Measurements from ENCODE around the gene PHRF1. TPM values are rescaled to one million over a fixed set of nuclear protein-coding genes. Genes with fewer than 3 reads are reported as not detected.

Gene PHRF1
- polyA plus RNA-seq, 5 donors: 16.0 to 28.3 (median 20.4) TPM

DNA sequence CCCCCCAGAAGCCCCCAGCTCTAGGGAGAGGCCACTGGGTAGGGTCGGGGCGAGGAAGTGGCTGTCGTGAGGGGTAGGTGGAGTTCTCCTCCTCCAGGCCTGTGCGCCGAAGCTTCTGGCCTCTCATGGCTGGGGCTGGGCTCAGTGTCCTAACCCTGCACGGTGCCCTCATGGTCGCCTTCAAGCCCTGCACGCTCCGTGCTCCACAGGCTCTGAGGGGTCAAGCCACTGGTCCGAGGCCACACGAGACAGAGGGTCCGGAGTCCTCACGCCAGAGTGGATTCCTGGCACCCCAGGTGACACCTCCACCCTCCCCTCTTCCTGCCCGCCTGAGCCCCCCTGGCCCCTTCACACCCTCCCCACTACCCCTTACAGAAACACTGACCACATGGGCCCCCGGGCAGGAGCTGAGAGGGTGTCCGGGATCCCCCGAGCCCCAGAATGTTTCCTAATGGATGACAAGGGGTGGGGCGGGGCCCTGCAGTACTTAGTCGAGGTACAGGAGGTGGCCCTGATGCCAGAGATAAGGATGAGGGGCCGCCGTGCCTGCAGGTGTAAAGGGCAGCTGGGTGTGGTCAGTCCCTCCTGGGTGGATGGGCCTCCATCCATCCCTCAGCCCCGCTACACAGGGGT, 49.5 kb downstream of the PHRF1 start:
- no peak for DNase-seq

DNA sequence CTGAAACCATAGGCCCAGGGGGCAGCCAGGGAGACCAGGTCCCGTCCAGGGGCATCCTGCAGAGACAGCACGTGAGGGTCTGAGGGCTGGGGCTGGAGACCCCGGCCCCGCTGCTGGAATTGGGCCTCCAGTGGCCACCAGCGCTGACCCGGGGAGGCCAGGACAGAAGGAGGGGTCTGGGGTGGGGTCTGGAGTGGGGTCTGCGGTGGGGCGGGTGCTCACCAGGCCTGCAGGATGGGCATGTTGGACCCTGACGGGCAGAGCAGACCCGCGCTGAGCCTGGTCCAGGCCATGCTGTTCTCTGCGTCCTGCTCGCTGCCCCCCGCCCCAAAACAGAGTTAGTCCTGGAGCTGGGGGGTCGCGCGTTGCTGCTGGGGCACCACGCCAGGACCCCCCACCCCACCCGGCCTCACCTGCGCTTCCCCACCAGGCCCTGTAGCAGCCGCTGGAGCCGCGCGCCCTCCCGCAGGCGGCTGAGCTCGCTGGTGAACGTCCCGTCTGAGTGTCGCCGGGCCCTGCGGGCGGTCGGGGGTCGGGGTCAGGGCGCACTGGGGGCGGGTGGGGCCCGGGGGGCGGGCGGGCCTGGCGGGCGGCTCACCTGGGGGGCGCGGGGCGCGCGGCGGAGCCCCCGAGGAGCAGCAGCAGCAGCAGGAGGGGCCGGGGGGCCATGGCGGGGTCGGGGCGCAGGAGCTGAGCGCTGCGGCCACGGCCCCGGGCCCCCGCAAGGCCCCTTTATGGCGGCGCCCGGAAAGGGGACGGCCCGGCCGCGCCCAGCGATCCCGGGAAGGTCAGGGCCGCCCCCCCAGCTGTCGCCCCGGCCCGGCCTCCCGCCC, 50.4 kb downstream of the PHRF1 start, which contains the start of gene SCT:
SCT (minus strand) TSS at position 707 of the 833 bp plus-strand sequence; CDS start at position 669, 38 bp downstream.
- DNase-seq: no peak

DNA sequence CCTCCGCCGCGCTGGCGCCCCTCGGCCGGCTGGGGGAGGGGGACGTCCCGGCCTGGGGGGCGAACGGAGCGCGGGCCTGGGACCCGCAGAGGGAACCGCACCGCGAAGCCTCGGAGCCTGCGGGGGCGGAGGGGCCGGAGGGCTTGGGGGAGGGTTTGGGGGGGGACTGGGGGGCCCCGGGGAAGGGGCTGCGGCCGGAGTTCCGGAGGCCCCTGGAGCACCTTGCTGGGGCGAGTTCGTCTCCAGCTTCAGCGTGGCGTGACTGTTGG, 51.0 kb downstream of the PHRF1 start:
- no peak for DNase-seq

DNA sequence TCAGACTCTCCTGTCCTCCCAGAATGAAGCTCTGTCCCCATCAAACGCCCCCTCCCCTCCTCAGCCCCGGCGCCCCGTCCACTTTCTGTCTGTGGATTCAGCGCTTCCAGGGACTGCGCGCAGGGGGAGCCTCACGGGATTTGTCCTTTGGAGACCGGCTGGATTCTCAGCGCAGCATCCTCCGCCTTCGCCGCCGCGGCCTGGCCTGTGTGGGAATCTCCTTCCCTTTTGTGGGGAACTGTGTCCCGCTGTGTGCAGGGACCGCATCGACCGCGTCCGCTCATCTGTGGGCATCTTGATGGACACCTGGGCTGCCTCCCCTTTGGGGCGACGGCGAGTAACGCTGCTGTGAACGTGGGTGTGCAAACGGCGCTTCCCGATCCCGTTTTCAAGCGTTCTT, 51.8 kb downstream of the PHRF1 start:
- no peak for DNase-seq

DNA sequence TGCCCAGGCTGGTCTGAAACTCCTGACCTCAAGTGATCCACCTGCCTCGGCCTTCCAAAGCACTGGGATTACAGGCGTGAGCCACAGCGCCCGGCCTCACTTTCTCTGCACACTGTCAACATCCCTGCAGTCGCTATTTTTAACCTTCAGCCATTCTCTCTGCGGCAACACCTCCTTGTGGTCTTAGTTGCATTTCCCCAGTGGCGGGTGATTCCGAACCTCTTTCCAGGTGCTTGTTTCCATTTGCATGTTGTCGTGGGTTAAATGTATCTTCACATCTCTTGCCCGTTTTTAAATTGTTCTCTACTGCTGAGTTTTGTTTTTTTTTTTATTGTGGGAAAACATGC, 52.9 kb downstream of the PHRF1 start:
- no peak for DNase-seq

DNA sequence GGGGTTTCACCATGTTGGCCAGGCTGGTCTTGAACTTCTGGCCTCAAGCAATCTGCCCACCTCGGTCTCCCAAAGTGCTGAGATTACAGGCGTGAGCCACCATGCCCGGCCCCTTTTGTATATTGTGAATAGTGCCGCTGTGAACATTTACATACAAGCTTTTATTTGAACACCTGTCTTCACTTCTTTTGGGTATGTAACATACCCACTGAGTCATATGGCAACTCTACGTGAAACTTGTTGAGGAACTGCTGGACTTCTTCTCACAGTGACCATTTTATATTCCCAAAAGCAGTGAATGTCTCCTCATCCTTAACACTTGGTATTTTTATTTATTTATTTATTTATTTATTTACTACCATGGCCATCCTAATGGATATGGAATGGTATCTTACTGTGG, 54.6 kb downstream of the PHRF1 start:
- DNase-seq: no peak

DNA sequence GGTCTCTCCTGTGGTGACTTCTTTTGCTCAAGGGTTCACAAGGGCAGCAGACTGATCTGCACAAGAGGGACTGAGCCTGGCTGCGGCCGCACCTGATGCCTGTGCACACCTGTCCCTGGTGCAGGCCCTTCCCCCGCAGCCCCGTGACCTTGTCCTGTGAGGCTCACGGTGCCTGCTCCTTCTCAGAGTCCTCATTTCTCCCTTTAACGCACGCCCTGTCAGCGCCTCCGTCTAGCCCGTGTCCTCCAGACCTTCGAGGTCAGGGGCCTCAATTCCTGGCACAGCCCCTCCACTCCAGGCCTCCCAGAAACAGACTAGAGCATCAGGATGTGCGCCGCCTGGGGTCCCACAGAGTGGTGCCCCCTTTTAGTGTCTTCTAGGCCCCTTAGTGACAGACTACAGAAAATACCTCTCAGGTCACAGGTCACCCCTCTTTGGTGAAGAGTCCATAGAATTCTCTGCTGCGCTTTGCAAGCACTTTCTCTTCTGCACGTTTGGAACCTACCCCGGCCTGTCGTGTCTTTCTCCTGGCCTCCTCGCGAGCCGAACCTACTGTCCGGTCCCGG, 59.8 kb downstream of the PHRF1 start:
- no peak for DNase-seq

DNA sequence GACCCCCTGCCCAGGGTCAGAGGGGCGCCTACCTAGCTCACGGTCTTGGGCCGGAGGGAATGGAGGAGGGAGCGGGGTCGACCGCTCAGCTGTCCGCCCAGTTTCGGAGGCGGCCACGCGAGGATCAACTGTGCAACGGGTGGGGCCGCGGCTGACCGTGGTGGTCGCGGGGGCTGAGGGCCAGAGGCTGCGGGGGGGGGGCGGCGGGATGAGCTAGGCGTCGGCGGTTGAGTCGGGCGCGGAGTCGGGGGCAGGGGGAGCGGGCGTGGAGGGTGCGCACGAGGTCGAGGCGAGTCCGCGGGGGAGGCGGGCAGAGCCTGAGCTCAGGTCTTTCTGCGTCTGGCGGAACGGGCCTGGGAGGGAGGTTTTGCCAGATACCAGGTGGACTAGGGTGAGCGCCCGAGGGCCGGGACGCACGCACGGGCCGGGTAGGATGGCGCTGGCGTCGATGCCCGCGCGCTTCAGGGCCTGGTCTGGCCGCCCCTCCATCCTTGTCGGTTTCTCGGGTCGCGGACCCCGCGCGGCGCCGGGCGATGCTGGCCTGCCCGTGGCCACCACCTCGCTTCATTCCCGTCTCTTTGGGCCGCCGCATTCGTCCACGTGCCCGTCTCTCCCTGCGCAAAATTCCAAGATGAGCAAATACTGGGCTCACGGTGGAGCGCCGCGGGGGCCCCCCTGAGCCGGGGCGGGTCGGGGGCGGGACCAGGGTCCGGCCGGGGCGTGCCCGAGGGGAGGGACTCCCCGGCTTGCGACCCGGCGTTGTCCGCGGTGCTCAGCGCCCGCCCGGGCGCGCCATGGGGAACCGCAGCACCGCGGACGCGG, 60.5 kb downstream of the PHRF1 start, which contains the start of gene DRD4:
DRD4 (plus strand) TSS at position 759 of the 822 bp plus-strand sequence; CDS start at position 795, 36 bp downstream.
- no peak for DNase-seq

DNA sequence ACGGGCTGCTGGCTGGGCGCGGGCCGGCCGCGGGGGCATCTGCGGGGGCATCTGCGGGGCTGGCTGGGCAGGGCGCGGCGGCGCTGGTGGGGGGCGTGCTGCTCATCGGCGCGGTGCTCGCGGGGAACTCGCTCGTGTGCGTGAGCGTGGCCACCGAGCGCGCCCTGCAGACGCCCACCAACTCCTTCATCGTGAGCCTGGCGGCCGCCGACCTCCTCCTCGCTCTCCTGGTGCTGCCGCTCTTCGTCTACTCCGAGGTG, 61.0 kb downstream of the PHRF1 start:
- no peak for DNase-seq

DNA sequence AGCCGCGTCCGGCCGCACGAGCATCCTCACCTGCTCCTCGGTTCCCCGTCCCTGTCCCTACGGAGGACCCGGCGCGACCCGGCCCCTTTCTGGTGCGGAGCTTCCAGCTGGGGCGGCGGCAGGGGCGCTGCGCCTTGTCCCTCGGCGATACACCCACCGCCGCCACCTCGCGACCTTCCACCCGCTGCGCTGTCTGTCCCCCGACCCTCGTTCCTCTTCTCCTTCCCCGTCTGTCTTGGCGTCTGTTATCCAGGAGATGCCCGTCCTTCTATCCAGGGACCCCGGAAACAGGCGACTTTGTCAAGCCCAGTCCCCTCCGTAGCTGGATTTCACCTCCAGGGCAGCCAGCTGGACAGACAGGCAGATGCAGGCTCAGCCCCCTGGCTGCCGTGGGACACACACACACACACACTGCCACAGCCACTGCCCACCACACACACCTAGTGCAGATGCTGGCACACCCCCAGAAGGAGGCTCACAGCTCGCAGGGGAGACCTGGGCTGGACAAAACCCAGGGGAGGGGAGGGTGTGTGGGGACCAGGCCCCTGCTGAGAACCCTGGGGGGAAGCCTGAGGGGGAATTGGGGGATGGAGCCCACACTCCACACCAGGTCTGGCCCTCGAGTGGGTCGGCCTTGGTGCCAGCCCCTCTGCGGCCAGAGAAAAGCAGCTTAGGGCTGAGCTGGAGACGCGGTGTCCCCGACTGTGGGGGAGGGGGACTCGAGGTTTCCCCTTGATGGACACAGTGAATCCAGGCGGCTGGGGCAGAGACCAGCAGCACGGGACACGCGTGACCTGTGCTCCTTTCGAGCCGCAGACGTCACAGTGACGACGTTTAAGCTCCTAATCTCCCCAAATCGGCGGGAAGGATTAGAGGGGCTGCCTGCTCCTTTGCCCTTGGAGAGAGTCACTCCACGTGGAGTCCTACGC, 61.6 kb downstream of the PHRF1 start:
- DNase-seq: no peak

DNA sequence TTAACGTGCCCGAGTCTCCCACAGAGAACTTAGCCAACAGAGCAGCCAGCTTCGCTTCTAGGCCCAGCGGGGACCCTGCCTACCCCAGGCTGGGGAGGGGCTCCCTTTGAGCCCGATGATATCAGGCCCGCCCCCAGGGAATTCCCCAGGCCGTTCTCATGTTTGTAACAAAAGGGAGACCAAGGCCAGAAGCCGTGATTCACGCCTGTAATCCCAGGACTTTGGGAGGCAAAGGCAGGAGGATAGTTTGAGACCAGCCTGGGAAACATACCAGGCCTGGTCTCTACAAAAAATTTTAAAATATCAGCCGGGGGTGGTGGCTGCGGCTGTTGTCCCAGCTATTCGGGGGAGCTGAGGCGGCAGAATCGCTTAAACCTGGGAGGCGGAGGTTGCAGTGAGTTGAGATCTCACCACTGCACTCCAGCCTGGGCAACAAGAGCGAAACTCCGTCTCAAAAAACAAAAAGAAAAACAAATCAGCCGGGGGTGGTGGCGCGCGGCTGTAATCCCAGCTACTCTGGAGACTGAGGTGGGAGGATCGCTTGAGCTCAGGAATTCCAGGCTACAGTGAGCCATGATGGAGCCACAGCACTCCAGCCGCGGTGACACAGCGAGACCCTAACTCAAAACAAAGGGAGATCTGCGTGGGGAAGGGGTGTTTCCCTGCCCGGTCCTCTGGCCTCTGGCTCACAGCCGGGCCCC, 62.5 kb downstream of the PHRF1 start:
- DNase-seq: no peak

DNA sequence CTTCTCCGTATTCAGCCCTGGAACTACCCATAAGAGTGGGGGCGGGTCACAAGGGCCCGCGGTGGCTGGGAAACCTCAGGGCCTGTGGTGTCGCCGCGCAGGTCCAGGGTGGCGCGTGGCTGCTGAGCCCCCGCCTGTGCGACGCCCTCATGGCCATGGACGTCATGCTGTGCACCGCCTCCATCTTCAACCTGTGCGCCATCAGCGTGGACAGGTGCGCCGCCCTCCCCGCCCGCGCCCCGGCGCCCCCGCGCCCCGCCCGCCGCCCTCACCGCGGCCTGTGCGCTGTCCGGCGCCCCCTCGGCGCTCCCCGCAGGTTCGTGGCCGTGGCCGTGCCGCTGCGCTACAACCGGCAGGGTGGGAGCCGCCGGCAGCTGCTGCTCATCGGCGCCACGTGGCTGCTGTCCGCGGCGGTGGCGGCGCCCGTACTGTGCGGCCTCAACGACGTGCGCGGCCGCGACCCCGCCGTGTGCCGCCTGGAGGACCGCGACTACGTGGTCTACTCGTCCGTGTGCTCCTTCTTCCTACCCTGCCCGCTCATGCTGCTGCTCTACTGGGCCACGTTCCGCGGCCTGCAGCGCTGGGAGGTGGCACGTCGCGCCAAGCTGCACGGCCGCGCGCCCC, 63.2 kb downstream of the PHRF1 start:
- no peak for DNase-seq

DNA sequence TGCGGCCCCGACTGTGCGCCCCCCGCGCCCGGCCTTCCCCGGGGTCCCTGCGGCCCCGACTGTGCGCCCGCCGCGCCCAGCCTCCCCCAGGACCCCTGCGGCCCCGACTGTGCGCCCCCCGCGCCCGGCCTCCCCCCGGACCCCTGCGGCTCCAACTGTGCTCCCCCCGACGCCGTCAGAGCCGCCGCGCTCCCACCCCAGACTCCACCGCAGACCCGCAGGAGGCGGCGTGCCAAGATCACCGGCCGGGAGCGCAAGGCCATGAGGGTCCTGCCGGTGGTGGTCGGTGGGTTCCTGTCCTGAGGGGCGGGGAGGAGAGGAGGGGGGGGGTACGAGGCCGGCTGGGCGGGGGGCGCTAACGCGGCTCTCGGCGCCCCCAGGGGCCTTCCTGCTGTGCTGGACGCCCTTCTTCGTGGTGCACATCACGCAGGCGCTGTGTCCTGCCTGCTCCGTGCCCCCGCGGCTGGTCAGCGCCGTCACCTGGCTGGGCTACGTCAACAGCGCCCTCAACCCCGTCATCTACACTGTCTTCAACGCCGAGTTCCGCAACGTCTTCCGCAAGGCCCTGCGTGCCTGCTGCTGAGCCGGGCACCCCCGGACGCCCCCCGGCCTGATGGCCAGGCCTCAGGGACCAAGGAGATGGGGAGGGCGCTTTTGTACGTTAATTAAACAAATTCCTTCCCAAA, 63.9 kb downstream of the PHRF1 start:
- no peak for DNase-seq

DNA sequence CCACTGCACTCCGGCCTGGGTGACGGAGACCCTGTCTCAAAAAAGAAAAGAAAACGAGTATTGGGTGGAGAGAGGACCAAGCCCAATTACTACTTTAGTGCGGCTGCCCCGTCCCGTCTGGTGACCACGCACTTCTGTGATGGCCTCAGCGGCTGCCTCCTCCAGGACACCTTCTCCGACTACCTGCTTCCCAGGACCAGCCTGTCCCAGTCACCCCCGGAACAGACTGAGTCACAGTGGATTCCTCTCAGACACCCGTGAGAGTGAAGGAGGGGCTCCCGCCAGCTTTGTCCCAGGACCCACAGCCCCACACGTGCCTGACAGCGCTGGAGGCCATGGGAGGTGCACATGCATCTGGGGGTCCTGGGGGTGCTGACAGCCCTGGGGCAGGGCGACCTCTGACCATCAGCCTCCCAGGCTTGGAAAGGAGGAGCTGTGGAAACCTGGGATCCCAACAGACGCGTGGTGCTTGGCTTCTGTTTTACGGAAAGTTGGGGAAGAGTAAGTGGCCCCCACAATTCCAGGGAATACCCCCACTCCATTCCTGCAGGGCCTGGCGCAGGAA, 65.6 kb downstream of the PHRF1 start:
- no peak for DNase-seq

DNA sequence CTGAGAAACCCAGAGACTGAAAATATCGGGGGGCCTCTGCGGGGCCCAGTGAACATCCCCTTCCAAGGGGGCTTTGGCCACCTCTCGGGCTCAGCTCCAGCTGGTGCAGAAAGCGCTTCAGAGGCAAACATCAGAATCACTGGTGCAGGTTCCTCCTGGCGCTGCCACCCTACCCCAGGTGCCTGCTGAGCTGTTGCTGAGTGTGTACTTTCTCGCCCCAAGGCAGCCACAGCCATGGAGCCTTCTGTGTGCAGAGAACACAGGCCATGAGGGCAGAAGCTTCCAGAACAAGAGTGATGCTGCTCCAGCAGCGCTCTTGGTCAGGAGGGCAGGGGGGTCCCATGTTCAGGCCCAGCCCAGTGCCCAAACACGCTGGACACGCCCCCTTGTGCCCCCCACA, 67.1 kb downstream of the PHRF1 start:
- no peak for DNase-seq

DNA sequence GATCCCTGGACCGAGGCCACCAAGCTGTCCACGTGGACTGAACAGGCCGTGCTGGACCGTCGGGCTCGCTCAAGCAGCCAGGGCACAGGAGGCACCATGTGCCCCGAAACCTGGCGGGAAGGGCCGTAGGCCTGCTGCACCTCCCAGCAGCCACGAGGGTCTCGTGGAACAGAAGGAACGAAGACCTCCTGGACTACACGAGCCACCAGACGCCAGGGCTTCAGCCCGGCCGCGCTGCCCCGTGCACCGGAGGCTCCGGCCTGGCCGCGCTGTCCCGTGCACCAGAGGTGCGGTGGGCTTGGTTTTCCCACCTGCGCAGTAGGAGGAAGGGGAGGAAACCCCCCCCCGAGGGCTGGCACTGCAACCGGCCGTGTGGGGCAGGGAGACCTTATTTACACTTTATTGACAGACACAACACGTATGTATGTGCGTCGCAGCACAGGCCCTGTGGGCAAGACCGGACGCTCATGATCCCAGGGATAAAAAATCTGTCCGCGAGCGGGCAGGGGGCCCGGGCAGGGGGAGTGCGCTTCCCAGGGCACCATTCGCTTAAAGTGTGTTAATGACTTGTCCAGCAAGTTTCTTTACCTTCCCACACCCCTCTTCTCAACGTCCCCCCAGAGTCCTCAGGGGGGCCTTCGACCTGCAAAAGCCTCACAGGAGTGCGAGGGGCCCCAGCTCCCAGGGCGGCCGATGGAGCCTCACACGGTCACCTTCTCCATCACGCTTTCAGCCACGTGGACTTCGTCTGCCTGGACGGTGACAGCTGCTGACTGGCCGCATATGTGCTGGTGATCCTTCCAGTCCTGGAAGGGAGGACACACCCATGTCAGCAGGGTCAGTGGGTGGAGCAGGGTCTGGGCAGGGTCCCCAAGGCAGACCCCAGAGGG, 67.8 kb downstream of the PHRF1 start:
- no peak for DNase-seq

DNA sequence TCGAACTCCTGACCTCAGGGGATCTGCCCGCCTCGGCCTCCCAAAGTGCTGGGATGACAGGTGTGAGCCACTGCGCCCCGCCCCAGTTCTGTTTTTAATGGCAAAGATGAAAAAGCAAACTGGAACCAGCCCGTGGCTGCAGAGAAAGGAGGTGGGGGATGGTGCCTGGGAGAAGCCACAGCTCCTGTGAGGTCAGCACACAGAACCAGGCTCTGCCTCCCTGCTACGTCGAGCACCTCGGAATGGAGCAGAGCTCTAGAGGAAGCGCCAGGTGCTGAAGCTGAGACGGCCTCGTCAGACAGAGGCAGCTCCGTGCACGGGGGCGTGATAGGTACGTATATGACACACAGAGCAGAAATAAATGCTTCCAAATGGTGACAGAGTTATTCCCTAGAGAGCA, 69.3 kb downstream of the PHRF1 start:
- DNase-seq: no peak

DNA sequence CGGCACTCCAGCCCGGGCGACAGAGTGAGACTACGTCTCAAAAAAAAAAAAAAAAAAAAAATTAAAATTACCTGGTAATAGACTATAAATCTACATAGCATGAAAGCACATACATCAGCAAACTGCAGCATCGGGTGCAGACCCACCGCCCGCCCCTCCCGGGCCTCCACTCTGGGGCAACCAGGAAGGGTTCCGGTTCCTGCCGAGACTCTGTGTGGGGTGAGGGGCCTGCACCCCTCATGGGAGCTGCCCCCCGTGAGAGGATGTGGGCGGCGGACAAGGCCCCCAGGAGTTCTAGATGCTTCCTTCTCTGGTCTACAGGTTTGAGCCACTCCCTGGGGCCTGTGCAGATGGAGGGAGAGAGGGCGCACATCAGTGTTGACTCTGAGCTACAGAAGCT, 69.9 kb downstream of the PHRF1 start:
- no peak for DNase-seq

Measured in right lung (tissue), 5 donors.